Loucy (cell line): ENCODE data around the gene PPP3CA.

Experiments
- CTCF ChIP-seq: fragments of 200-600 bp; sonication (generic); conservative IDR thresholded peaks from 2 replicates; pipeline ENCODE4 v1.5.1; 2014; ENCODE audit warnings: mild to moderate bottlenecking, antibody characterized with exemption, low read length
- EZH2phosphoT487 ChIP-seq: fragments of 200-600 bp; IDR thresholded peaks from 2 replicates; pipeline ENCODE4 v1.6.1; 2018; ENCODE audit warnings: antibody characterized with exemption, mild to moderate bottlenecking, moderate library complexity, borderline replicate concordance

GRCh38 chr4:101037938-101038413 lies 309.4 kb downstream of the PPP3CA start:
- no peak for TF ChIP-seq CTCF
- no peak for TF ChIP-seq EZH2phosphoT487
